Kidney epithelial cell (primary cell): ENCODE measurements around the gene PSMF1. TPM values are rescaled to one million over a fixed set of nuclear protein-coding genes. Genes with fewer than 3 reads are reported as not detected.
A peak's percentile ranks its signal among the peaks of the same experiment; 100 is the strongest.

Source experiments
- DNase-seq: peaks from one replicate; pipeline ENCODE4 v3.0.0-alpha.2; 2010; ENCODE audit warnings: low read depth
- H3K27me3 ChIP-seq: 2 replicates; pipeline ENCODE4 v1.6.0; 2011; ENCODE audit warnings: low read length; ENCODE audit not compliant: control insufficient read depth, insufficient read depth
- H3K36me3 ChIP-seq: 2 replicates; pipeline ENCODE4 v1.5.1; 2011; ENCODE audit warnings: low read length; ENCODE audit not compliant: control insufficient read depth, insufficient read depth
- H3K4me3 ChIP-seq: 2 replicates; pipeline ENCODE4 v1.5.1; 2011; ENCODE audit warnings: low read depth, mild to moderate bottlenecking, control low read depth, low read length
- CTCF ChIP-seq: IDR thresholded peaks from 2 replicates; pipeline ENCODE4 v1.5.1; 2011; ENCODE audit warnings: mild to moderate bottlenecking, moderate library complexity, low read length, control low read depth, inconsistent platforms; ENCODE audit not compliant: insufficient read depth, poor library complexity, severe bottlenecking
- total RNA-seq: library from RNA; depleted of rRNA; stranded (reverse); fragments of >200 nt; gene quantifications from 2 replicates; pipeline ENCODE4 v1.2.3, GENCODE V29; 2015

The PSMF1 gene
- total RNA-seq, 1 donor from 2014 or later: 323 TPM

GRCh38 chr20:1207293-1207878 is 89.0 kb downstream of the PSMF1 start:
- TF ChIP-seq CTCF: no peak
- H3K36me3 ChIP-seq: no peaks in the 10 kb centered on the region
- H3K27me3 ChIP-seq: peaks cover 22% of the 10 kb centered on the region
- no peak overlapping the region for H3K4me3 ChIP-seq
- DNase-seq: no peak

GRCh38 chr20:1209447-1210387 is 91.3 kb downstream of the PSMF1 start:
- no peak for DNase-seq
- no peak overlapping the region for H3K4me3 ChIP-seq
- no peaks in the 10 kb centered on the region for H3K36me3 ChIP-seq
- peaks cover 22% of the 10 kb centered on the region for H3K27me3 ChIP-seq
- TF ChIP-seq CTCF: peak; percentile 23

GRCh38 chr20:1210501-1210900 is 92.1 kb downstream of the PSMF1 start:
- Histone ChIP-seq H3K27me3 (peaks cover 22% of the 10 kb centered on the region), H3K36me3 (no peaks in the 10 kb centered on the region), H3K4me3 (no peak overlapping the region)
- TF ChIP-seq CTCF: no peak
- no peak for DNase-seq

DNA sequence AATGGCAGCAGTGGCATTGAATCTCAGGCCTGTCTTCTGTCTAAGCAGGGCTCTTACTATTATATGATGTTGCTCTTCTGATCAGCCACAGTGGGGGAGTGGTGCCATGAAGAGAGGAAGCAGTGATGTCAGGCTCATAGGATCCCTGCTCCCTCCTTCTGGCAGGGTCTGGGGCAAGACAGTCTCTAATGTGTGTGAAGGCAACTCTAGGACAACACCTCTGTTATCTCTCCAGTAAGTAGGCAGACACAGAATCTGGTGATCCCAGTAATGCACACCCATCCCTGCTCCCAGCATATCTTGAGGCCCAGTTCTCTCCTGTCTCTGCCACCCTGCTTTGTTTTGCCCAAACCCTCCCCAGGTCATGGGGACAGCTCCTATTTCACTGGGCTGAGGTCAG is 93.6 kb downstream of the PSMF1 start:
- Histone ChIP-seq H3K4me3 (no peak overlapping the region), H3K27me3 (peaks cover 17% of the 10 kb centered on the region)
- no peak for TF ChIP-seq CTCF

GRCh38 chr20:1212607-1213396 is 94.4 kb downstream of the PSMF1 start:
- TF ChIP-seq CTCF: peak; percentile 86
- Histone ChIP-seq H3K27me3 (peaks cover 13% of the 10 kb centered on the region), H3K4me3 (no peak overlapping the region), H3K36me3 (no peaks in the 10 kb centered on the region)
- DNase-seq: no peak

More for the DNA sequence above, 93.6 kb downstream of the PSMF1 start:
- DNase-seq: no peak
- H3K36me3 ChIP-seq: no peaks in the 10 kb centered on the region
